Measurements from ENCODE around the gene CIDEC. TPM values are rescaled to one million over a fixed set of nuclear protein-coding genes. Genes with fewer than 3 reads are reported as not detected.
"Not testable (repeated sequence)": the region's sequence is repeated elsewhere in the genome, so short reads cannot be mapped to it uniquely, and the experiment has no call there.

The CIDEC gene
- total RNA-seq, 2 experiments from 2014 or later, result not detected

DNA sequence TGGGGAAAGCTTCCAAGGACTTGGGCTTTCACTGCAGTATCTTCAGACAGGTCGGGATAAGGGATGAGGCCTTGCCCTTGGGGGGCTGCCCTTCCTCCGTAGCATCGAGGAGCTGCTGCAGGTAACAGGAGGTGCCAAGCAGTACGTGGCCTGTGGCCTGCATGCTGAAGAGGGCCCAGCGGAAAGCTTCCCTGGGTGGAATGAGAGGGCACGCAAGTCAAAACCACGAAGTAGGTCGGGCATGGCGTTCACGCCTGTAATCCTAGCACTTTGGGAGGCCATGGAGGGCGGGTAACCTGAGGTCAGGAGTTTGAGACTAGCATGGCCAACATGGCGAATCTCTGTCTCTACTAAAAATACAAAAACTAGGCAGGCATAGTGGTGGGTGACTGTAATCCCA is 12.9 kb downstream of the CIDEC start:
- Mint-ChIP-seq H3K27ac (no peak overlapping the region), H3K4me3 (no peak overlapping the region), H3K36me3 (ENCODE audit: low read depth) (no peaks in the 10 kb centered on the region), H3K4me1 (ENCODE audit: low read depth) (no peaks in the 10 kb centered on the region), H3K27me3 (peaks cover 4% of the 10 kb centered on the region), H3K9me3 (no peaks in the 10 kb centered on the region)
- intact Hi-C loops (cut with DNase I, micrococcal nuclease), result no loop called here
- ChIA-PET CTCF (no interaction called here), POLR2A (no interaction called here)
- no peak overlapping the region for H3K27ac ChIP-seq (ENCODE audit: low read depth in 1 of 2, low read length in 2 of 2)
- DNase-seq, result no peak
- H3K4me1 ChIP-seq (ENCODE audit: insufficient read depth, low read length), result peaks cover 8% of the 10 kb centered on the region
- no peak for ATAC-seq (ENCODE audit: poor library complexity)
- TF ChIP-seq, protein P1, sequence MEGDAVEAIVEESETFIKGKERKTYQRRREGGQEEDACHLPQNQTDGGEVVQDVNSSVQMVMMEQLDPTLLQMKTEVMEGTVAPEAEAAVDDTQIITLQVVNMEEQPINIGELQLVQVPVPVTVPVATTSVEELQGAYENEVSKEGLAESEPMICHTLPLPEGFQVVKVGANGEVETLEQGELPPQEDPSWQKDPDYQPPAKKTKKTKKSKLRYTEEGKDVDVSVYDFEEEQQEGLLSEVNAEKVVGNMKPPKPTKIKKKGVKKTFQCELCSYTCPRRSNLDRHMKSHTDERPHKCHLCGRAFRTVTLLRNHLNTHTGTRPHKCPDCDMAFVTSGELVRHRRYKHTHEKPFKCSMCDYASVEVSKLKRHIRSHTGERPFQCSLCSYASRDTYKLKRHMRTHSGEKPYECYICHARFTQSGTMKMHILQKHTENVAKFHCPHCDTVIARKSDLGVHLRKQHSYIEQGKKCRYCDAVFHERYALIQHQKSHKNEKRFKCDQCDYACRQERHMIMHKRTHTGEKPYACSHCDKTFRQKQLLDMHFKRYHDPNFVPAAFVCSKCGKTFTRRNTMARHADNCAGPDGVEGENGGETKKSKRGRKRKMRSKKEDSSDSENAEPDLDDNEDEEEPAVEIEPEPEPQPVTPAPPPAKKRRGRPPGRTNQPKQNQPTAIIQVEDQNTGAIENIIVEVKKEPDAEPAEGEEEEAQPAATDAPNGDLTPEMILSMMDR (IDR thresholded peaks at IDR 0.05), result no peak
- H3K36me3 ChIP-seq (ENCODE audit: insufficient read depth, low read length), result no peaks in the 10 kb centered on the region
- H3K9me3 ChIP-seq (ENCODE audit: control insufficient read depth in 1 of 2, insufficient read depth in 1 of 2, low read length in 2 of 2), result peaks cover 0 to 7% of the 10 kb centered on the region in 2 experiments
- H3K27me3 ChIP-seq (ENCODE audit: control insufficient read depth in 1 of 2, insufficient read depth in 2 of 2, low read length in 2 of 2), result peaks cover 5 to 11% of the 10 kb centered on the region in 2 experiments
- H3K4me3 ChIP-seq (ENCODE audit: low read length), result no peak overlapping the region

DNA sequence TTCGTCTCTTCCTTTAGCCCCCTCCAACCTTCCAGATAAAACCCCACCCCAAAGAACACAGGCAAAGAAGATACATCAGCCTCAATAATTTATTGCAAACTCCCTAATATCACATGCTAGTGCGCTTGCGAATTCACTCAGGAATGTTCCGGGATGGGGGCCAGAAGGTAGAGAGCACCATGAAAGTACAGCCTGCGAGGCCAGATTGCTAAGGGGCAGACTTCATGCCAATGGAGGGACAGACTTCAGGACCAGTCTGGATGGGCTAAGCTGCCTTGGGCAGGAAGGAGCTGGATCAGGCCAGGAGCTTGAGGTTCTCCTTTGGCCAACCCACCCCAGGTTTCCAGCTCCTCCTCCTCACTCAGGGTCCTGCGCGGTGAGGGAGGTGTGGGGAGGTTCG is 13.4 kb downstream of the CIDEC start:
- CTCF ChIA-PET, result no interaction called here
- H3K27me3 Mint-ChIP-seq, result peaks cover 8% of the 10 kb centered on the region

DNA sequence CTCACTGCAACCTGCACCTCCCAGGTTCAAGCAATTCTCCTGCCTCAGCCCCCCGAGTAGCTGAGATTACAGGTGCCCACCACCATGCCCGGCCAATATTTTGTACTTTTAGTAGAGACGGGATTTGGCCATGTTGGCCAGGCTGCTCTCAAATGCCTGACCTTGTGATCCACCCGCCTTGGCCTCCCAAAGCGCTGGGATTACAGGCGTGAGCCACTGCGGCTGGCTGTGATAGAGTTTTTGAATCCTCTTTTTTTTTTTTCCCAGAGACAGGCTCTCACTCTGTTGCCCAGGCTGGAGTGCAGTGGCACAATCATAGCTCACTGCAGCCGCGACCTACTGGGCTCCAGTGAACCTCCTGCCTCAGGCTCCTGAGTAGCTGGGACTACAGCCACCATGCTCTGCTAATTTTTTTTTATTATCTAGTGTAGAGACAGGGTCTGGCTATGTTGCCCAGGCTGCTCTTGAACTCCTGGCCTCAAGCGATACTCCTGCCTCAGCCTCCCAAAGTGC is 14.9 kb downstream of the CIDEC start:
- intact Hi-C loops (cut with DNase I, micrococcal nuclease); CTCF ChIA-PET; H3K36me3 Mint-ChIP-seq (ENCODE audit: low read depth); H3K36me3 ChIP-seq (ENCODE audit: insufficient read depth, low read length); H3K27me3 Mint-ChIP-seq; DNase-seq; H3K27ac Mint-ChIP-seq; H3K27ac ChIP-seq (ENCODE audit: low read depth in 1 of 2, low read length in 2 of 2); H3K4me3 Mint-ChIP-seq; ATAC-seq (ENCODE audit: poor library complexity); H3K4me1 Mint-ChIP-seq (ENCODE audit: low read depth); H3K9me3 Mint-ChIP-seq; H3K4me3 ChIP-seq (ENCODE audit: low read length); H3K4me1 ChIP-seq (ENCODE audit: insufficient read depth, low read length); H3K9me3 ChIP-seq (ENCODE audit: control insufficient read depth in 1 of 2, insufficient read depth in 1 of 2, low read length in 2 of 2): not testable (repeated sequence)
- POLR2A ChIA-PET, result interaction anchor here (1.1 kb wide), 1 partner anchor 26 kb away, joined by 5 read pairs; the partner anchor contains the start of gene JAGN1
- H3K27me3 ChIP-seq (ENCODE audit: control insufficient read depth in 1 of 2, insufficient read depth in 2 of 2, low read length in 2 of 2), result peaks cover 11 to 17% of the 10 kb centered on the region in 2 experiments

More for the DNA sequence above, 13.4 kb downstream of the CIDEC start:
- Histone ChIP-seq H3K36me3 (ENCODE audit: insufficient read depth, low read length) (no peaks in the 10 kb centered on the region), H3K4me3 (ENCODE audit: low read length) (no peak overlapping the region), H3K4me1 (ENCODE audit: insufficient read depth, low read length) (peaks cover 9% of the 10 kb centered on the region), H3K9me3 (ENCODE audit: control insufficient read depth in 1 of 2, insufficient read depth in 1 of 2, low read length in 2 of 2) (peaks cover 0 to 8% of the 10 kb centered on the region in 2 experiments), H3K27me3 (ENCODE audit: control insufficient read depth in 1 of 2, insufficient read depth in 2 of 2, low read length in 2 of 2) (peaks cover 9 to 16% of the 10 kb centered on the region in 2 experiments), H3K27ac (ENCODE audit: low read depth in 1 of 2, low read length in 2 of 2) (no peak overlapping the region)
- no peak for DNase-seq
- Mint-ChIP-seq H3K4me1 (ENCODE audit: low read depth) (no peaks in the 10 kb centered on the region), H3K9me3 (no peaks in the 10 kb centered on the region), H3K36me3 (ENCODE audit: low read depth) (no peaks in the 10 kb centered on the region), H3K27ac (no peak overlapping the region), H3K4me3 (no peak overlapping the region)
- TF ChIP-seq, protein P1 (IDR thresholded peaks at IDR 0.05), result no peak
- no peak for ATAC-seq (ENCODE audit: poor library complexity)
- intact Hi-C loops (cut with DNase I, micrococcal nuclease), result no loop called here
- POLR2A ChIA-PET, result no interaction called here

Measured in CD4-positive, alpha-beta T cell (primary cell).